ENCODE results near the gene DLGAP1.

- TF ChIP-seq EP300 (IDR thresholded peaks at IDR 0.05), result no peak
- TF ChIP-seq CTCF (IDR thresholded peaks at IDR 0.05), result no peak
- no peak for TF ChIP-seq POLR2AphosphoS5 (IDR thresholded peaks at IDR 0.05)
Measured at GRCh38 chr18:3983351-3983969, 471.6 kb downstream of the DLGAP1 start.
